ENCODE measurements around the gene ARHGAP12.
A peak's percentile ranks its signal among the peaks of the same experiment; 100 is the strongest.

DNA sequence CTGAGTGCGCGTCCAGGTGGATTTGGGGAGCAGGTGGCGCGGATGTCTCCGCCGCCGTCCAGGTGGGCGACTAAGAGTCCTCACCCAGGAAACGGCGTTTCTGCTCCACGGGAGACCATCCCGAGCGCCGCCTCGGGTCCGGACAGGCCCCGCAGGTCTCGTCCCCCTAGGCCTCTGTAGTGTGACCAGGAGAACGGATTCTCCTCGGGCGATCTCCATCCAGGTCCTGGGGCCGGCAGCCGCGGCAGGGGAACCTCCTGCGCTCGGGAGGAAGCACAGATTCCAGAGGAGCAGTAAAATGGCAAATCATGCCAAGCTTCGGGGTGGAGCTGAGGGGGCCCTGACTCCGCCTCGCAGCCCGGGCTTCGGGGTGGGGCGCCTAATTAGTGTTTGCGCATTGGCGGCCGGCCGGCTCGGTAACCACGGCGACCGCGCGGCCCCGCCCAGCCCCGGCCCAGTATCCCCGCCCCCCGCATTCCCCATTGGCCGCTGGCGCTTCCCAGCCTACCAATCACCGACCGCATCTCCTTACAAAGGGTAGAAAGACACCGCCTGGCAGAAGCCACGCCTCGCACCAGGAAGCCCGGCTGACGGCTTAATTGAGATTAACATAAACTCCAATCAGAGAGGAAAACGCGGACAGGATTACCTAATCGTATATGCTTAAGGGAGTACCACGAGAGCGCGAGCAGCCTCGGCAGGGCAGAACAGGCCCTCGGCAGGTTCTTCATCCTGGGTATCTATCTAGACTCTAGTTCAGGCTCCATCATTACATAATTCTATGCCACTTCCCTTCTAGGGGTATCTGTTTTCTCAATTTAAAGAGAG is 168.6 kb downstream of the ARHGAP12 start:
- peak; percentile 24 for TF ChIP-seq POLR2A (IDR thresholded peaks at IDR 0.05; ENCODE audit: low read length)
- no peak for TF ChIP-seq GATA1 (IDR thresholded peaks at IDR 0.05; ENCODE audit: low read depth, low read length)
